ENCODE results near the gene DLGAP4. TPM values are rescaled to one million over a fixed set of nuclear protein-coding genes. Genes with fewer than 3 reads are reported as not detected.

The DLGAP4 gene
- total and polyA plus RNA-seq, 2 of the 13 experiments (the other 11 are each of a cell fraction or from before 2014, with no cell fraction given) = 15.2 to 26.7 TPM

GRCh38 chr20:36460648-36461599 lies 154.8 kb downstream of the DLGAP4 start (continued):
- peak; percentile 95 for TF ChIP-seq MXD4 (CRISPR knock-in tag; IDR thresholded peaks at IDR 0.05)
- no peak; the same call in 1 of the 2 replicates for TF ChIP-seq KDM1A (CRISPR knock-in tag; IDR thresholded peaks at IDR 0.05)
- no peak for TF ChIP-seq RELA (CRISPR knock-in tag; IDR thresholded peaks at IDR 0.05)
- peak in 1 of 2 experiments; percentile 13; a peak in 1 of 4 replicates for TF ChIP-seq REST (IDR thresholded peaks at IDR 0.05; ENCODE audit: borderline replicate concordance in 1 of 2, low read depth in 1 of 2, low read length in 2 of 2)
- peak; percentile 96 for TF ChIP-seq ZMYM2 (CRISPR knock-in tag; IDR thresholded peaks at IDR 0.05)
- TF ChIP-seq ZNF263 (CRISPR knock-in tag; IDR thresholded peaks at IDR 0.05) = peak; percentile 98
- 0 out of 2 replicates have a peak, but pooled peaks have one; percentile 29 for TF ChIP-seq KLF13 (CRISPR knock-in tag; IDR thresholded peaks at IDR 0.05)
- TF ChIP-seq ZNF766 (CRISPR knock-in tag; IDR thresholded peaks at IDR 0.05; ENCODE audit: borderline replicate concordance) = peak; percentile 88
- TF ChIP-seq DNMT3B (CRISPR knock-in tag; conservative IDR thresholded peaks at IDR 0.05) = no peak
- peak; percentile 74; the same call in 1 of the 2 replicates for TF ChIP-seq ZNF839 (CRISPR knock-in tag; IDR thresholded peaks at IDR 0.05; ENCODE audit: borderline replicate concordance)
- TF ChIP-seq BCLAF1 (IDR thresholded peaks at IDR 0.05) = no peak
- peak; percentile 72; the same call in 1 of the 2 replicates for TF ChIP-seq ZNF281 (CRISPR knock-in tag; IDR thresholded peaks at IDR 0.05; ENCODE audit: borderline replicate concordance)
- no peak for TF ChIP-seq MTA3 (CRISPR knock-in tag; IDR thresholded peaks at IDR 0.05)
- peak; percentile 68; the same call in 1 of the 2 replicates for TF ChIP-seq ZNF276 (CRISPR knock-in tag; IDR thresholded peaks at IDR 0.05; ENCODE audit: low read depth)
- TF ChIP-seq MTERF4 (CRISPR knock-in tag; IDR thresholded peaks at IDR 0.05) = peak; percentile 66; the same call in 1 of the 2 replicates

All from HepG2 (cell line).